ENCODE results near the gene TELO2. TPM values are rescaled to one million over a fixed set of nuclear protein-coding genes. Genes with fewer than 3 reads are reported as not detected.

TELO2 gene
- polyA plus RNA-seq, 2 of the 4 experiments (the other 2 are of a cell fraction): 10.6 to 34.8 TPM

- no peak for TF ChIP-seq MAX (IDR thresholded peaks at IDR 0.05)
- no peak for TF ChIP-seq NPAS2 (CRISPR knock-in tag; IDR thresholded peaks at IDR 0.05; ENCODE audit: borderline replicate concordance)
- no peak for TF ChIP-seq E2F6 (IDR thresholded peaks at IDR 0.05; ENCODE audit: borderline replicate concordance, low read depth)
- ChIA-PET CTCF (no interaction called here), POLR2A (no interaction called here)
- no peaks in the 10 kb centered on the region for H3K4me1 ChIP-seq
- no peak for FAIRE-seq
- no peak overlapping the region for H3K27ac ChIP-seq
- no peak for ATAC-seq
- WGBS (ENCODE audit: missing lambda C conversion rate): 95% methylated on average over 24 of the region's 26 CpGs
- no peak overlapping the region for H3K4me3 ChIP-seq
- H3K4me2 ChIP-seq: no peak overlapping the region
- H3K9me3 ChIP-seq: no peaks in the 10 kb centered on the region
- no peak for DNase-seq (ENCODE audit: low read depth in 1 of 2, low spot score in 1 of 2)
These were observed 31.2 kb downstream of the TELO2 start for GRCh38 chr16:1524366-1524765.

- no peak overlapping the region for H3K4me2 ChIP-seq
- no peak overlapping the region for H3K4me3 ChIP-seq
- ATAC-seq: no peak
- no peaks in the 10 kb centered on the region for H3K9me3 ChIP-seq
- DNase-seq (ENCODE audit: low read depth in 1 of 2, low spot score in 1 of 2): no peak
- CTCF ChIA-PET: no interaction called here
- POLR2A ChIA-PET: no interaction called here
- no peak overlapping the region for H3K27ac ChIP-seq
- WGBS (ENCODE audit: missing lambda C conversion rate): 92% methylated on average over 39 of the region's 44 CpGs
- no peak for TF ChIP-seq HES2 (IDR thresholded peaks at IDR 0.05)
- TF ChIP-seq RARB (CRISPR knock-in tag; IDR thresholded peaks at IDR 0.05): no peak
- no peak for TF ChIP-seq KDM1A (IDR thresholded peaks at IDR 0.05; ENCODE audit: low read depth)
- TF ChIP-seq HOXA7 (CRISPR knock-in tag; IDR thresholded peaks at IDR 0.05): no peak
- no peak for TF ChIP-seq EP300 (IDR thresholded peaks at IDR 0.05)
- TF ChIP-seq CBX8 (IDR thresholded peaks at IDR 0.05): no peak
- TF ChIP-seq JUNB (IDR thresholded peaks at IDR 0.05): no peak
- no peak for TF ChIP-seq CEBPB (IDR thresholded peaks at IDR 0.05)
- TF ChIP-seq EHMT2 (IDR thresholded peaks at IDR 0.05; ENCODE audit: low read depth): no peak
- TF ChIP-seq USF2 (IDR thresholded peaks at IDR 0.05): no peak
- no peak for TF ChIP-seq FOXS1 (CRISPR knock-in tag; IDR thresholded peaks at IDR 0.05)
- no peak for TF ChIP-seq SMC3 (IDR thresholded peaks at IDR 0.05)
- no peak for TF ChIP-seq NR3C1 (IDR thresholded peaks at IDR 0.05)
- no peak for TF ChIP-seq TP53 (CRISPR knock-in tag; IDR thresholded peaks at IDR 0.05)
- no peak for TF ChIP-seq HEYL (CRISPR knock-in tag; IDR thresholded peaks at IDR 0.05)
- H3K4me1 ChIP-seq: no peaks in the 10 kb centered on the region
- FAIRE-seq: no peak
These were observed 32.9 kb downstream of the TELO2 start for GRCh38 chr16:1525871-1526607.

- WGBS (ENCODE audit: missing lambda C conversion rate): 86% methylated on average over 28 of the region's 38 CpGs
- ChIA-PET POLR2A (no interaction called here), CTCF (no interaction called here)
- H3K27ac ChIP-seq: no peak overlapping the region
- no peak for ATAC-seq
- H3K4me1 ChIP-seq: no peaks in the 10 kb centered on the region
- FAIRE-seq: no peak
- TF ChIP-seq CEBPB (IDR thresholded peaks at IDR 0.05): no peak
- TF ChIP-seq E2F6 (IDR thresholded peaks at IDR 0.05; ENCODE audit: borderline replicate concordance, low read depth): no peak
- TF ChIP-seq TFCP2L1 (CRISPR knock-in tag; IDR thresholded peaks at IDR 0.05): no peak
- no peak for TF ChIP-seq USF2 (IDR thresholded peaks at IDR 0.05)
- no peak for TF ChIP-seq SREBF2 (IDR thresholded peaks at IDR 0.05)
- TF ChIP-seq RFX5 (IDR thresholded peaks at IDR 0.05): no peak
- no peak for TF ChIP-seq HOXA7 (CRISPR knock-in tag; IDR thresholded peaks at IDR 0.05)
- TF ChIP-seq HDAC2 (IDR thresholded peaks at IDR 0.05): no peak
- TF ChIP-seq CHD2 (IDR thresholded peaks at IDR 0.05; ENCODE audit: low read length, partially characterized antibody): no peak
- TF ChIP-seq FOSL2 (IDR thresholded peaks at IDR 0.05): no peak
- TF ChIP-seq FOSL2 (CRISPR knock-in tag; IDR thresholded peaks at IDR 0.05): no peak
- no peak for TF ChIP-seq KDM1A (IDR thresholded peaks at IDR 0.05; ENCODE audit: low read depth)
- TF ChIP-seq PBX3 (IDR thresholded peaks at IDR 0.05): no peak
- no peak for TF ChIP-seq CBX2 (IDR thresholded peaks at IDR 0.05; ENCODE audit: borderline replicate concordance, low read depth)
- H3K4me3 ChIP-seq: no peak overlapping the region
- H3K9me3 ChIP-seq: no peaks in the 10 kb centered on the region
- no peak overlapping the region for H3K4me2 ChIP-seq
- no peak for DNase-seq (ENCODE audit: low read depth in 1 of 2, low spot score in 1 of 2)
These were observed 33.7 kb downstream of the TELO2 start for GRCh38 chr16:1526608-1527555.

Data from A549 (cell line).